GM21367 (cell line): ENCODE measurements around the gene GALR1.
"Not testable (repeated sequence)": the region's sequence is repeated elsewhere in the genome, so short reads cannot be mapped to it uniquely, and the experiment has no call there.

ENCODE experiments used
- ATAC-seq: cut with Tn5 transposase; IDR thresholded peaks from one replicate; pipeline ENCODE4 v1.9.1; 2021; ENCODE audit not compliant: unreplicated experiment

The GALR1 gene

GRCh38 chr18:77249569-77250500 is at the start of gene GALR1:
Gene GALR1 (plus strand): TSS chr18:77249848. CDS start chr18:77250549, 701 bp downstream.
- ATAC-seq, result no peak

GRCh38 chr18:77201506-77201905 is 48.1 kb upstream of the GALR1 start:
- ATAC-seq, result no peak

GRCh38 chr18:77202329-77202728 is 47.3 kb upstream of the GALR1 start:
- ATAC-seq, result no peak

- no peak for ATAC-seq
Observed at GRCh38 chr18:77203071-77203470, 46.6 kb upstream of the GALR1 start.

- ATAC-seq, result no peak
Observed at GRCh38 chr18:77203851-77204250, 45.8 kb upstream of the GALR1 start.

GRCh38 chr18:77205769-77206168 is 43.9 kb upstream of the GALR1 start:
- ATAC-seq, result no peak

GRCh38 chr18:77206676-77207374 is 42.8 kb upstream of the GALR1 start:
- ATAC-seq, result no peak

- peak; percentile 53 for ATAC-seq
Observed at GRCh38 chr18:77207540-77207939, 42.1 kb upstream of the GALR1 start.

- peak; percentile 75 for ATAC-seq
Observed at GRCh38 chr18:77208964-77209363, 40.7 kb upstream of the GALR1 start.

GRCh38 chr18:77209587-77209986 is 40.1 kb upstream of the GALR1 start:
- no peak for ATAC-seq

- no peak for ATAC-seq
Observed at GRCh38 chr18:77210249-77210648, 39.4 kb upstream of the GALR1 start.

- ATAC-seq, result no peak
Observed at GRCh38 chr18:77218642-77219041, 31.0 kb upstream of the GALR1 start.

GRCh38 chr18:77220726-77221125 is 28.9 kb upstream of the GALR1 start:
- ATAC-seq, result no peak

- ATAC-seq, result no peak
Observed at GRCh38 chr18:77222464-77222863, 27.2 kb upstream of the GALR1 start.

GRCh38 chr18:77223221-77223639 is 26.4 kb upstream of the GALR1 start:
- no peak for ATAC-seq

- no peak for ATAC-seq
Observed at GRCh38 chr18:77223653-77224052, 26.0 kb upstream of the GALR1 start.

GRCh38 chr18:77230645-77231044 is 19.0 kb upstream of the GALR1 start:
- no peak for ATAC-seq

GRCh38 chr18:77234504-77235365 is 14.9 kb upstream of the GALR1 start:
- ATAC-seq, result no peak

GRCh38 chr18:77239285-77239684 is 10.4 kb upstream of the GALR1 start:
- ATAC-seq, result not testable (repeated sequence)

GRCh38 chr18:77248873-77249568 is 627 bp upstream of the GALR1 start:
- no peak for ATAC-seq
